Measurements from ENCODE around the gene CCL24. TPM values are rescaled to one million over a fixed set of nuclear protein-coding genes. Genes with fewer than 3 reads are reported as not detected.
"Not testable (repeated sequence)": the region's sequence is repeated elsewhere in the genome, so short reads cannot be mapped to it uniquely, and the experiment has no call there.

CCL24 gene
- total RNA-seq, 1 donor from 2014 or later, result not detected

GRCh38 chr7:75835688-75836285 is 22.2 kb upstream of the CCL24 start:
- Histone ChIP-seq H3K9ac (ENCODE audit: low read length) (no peak overlapping the region), H2AFZ (ENCODE audit: low read depth, low read length) (no peak overlapping the region), H3K4me1 (ENCODE audit: insufficient read depth, low read length) (peaks cover 3% of the 10 kb centered on the region), H3K27me3 (ENCODE audit: insufficient read depth, low read length) (no peaks in the 10 kb centered on the region), H3K27ac (ENCODE audit: low read depth, low read length) (no peak overlapping the region), H4K20me1 (ENCODE audit: insufficient read depth, low read length) (no peaks in the 10 kb centered on the region), H3K4me2 (ENCODE audit: low read length) (no peak overlapping the region), H3K79me2 (ENCODE audit: insufficient read depth, low read length) (no peaks in the 10 kb centered on the region), H3K9me3 (ENCODE audit: insufficient read depth, low read depth, low read length) (no peaks in the 10 kb centered on the region), H3K36me3 (ENCODE audit: insufficient read depth, low read length) (no peaks in the 10 kb centered on the region), H3K4me3 (ENCODE audit: insufficient read depth, low read depth, low read length) (no peak overlapping the region)
- Mint-ChIP-seq H3K9me3 (ENCODE audit: unreplicated experiment) (no peaks in the 10 kb centered on the region), H3K27me3 (ENCODE audit: low read depth, unreplicated experiment) (peaks cover 2% of the 10 kb centered on the region), H3K27ac (ENCODE audit: unreplicated experiment) (no peak overlapping the region), H3K4me1 (ENCODE audit: low read depth, unreplicated experiment) (no peaks in the 10 kb centered on the region), H3K36me3 (ENCODE audit: low read depth, unreplicated experiment) (no peaks in the 10 kb centered on the region), H3K4me3 (ENCODE audit: unreplicated experiment) (no peak overlapping the region)
- TF ChIP-seq, protein P1, sequence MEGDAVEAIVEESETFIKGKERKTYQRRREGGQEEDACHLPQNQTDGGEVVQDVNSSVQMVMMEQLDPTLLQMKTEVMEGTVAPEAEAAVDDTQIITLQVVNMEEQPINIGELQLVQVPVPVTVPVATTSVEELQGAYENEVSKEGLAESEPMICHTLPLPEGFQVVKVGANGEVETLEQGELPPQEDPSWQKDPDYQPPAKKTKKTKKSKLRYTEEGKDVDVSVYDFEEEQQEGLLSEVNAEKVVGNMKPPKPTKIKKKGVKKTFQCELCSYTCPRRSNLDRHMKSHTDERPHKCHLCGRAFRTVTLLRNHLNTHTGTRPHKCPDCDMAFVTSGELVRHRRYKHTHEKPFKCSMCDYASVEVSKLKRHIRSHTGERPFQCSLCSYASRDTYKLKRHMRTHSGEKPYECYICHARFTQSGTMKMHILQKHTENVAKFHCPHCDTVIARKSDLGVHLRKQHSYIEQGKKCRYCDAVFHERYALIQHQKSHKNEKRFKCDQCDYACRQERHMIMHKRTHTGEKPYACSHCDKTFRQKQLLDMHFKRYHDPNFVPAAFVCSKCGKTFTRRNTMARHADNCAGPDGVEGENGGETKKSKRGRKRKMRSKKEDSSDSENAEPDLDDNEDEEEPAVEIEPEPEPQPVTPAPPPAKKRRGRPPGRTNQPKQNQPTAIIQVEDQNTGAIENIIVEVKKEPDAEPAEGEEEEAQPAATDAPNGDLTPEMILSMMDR (IDR thresholded peaks at IDR 0.05; ENCODE audit: insufficient read depth, low read depth, low read length), result no peak
- DNase-seq (ENCODE audit: low read depth) (no peak), FAIRE-seq (no peak)

GRCh38 chr7:75833662-75834061 is 20.1 kb upstream of the CCL24 start:
- H3K9me3 ChIP-seq (ENCODE audit: insufficient read depth, low read depth, low read length); H3K4me3 Mint-ChIP-seq (ENCODE audit: unreplicated experiment); H3K4me1 Mint-ChIP-seq (ENCODE audit: low read depth, unreplicated experiment); H3K9me3 Mint-ChIP-seq (ENCODE audit: unreplicated experiment); H3K27ac ChIP-seq (ENCODE audit: low read depth, low read length); H3K36me3 Mint-ChIP-seq (ENCODE audit: low read depth, unreplicated experiment); H3K36me3 ChIP-seq (ENCODE audit: insufficient read depth, low read length); H2AFZ ChIP-seq (ENCODE audit: low read depth, low read length); H4K20me1 ChIP-seq (ENCODE audit: insufficient read depth, low read length); FAIRE-seq; H3K27ac Mint-ChIP-seq (ENCODE audit: unreplicated experiment); H3K4me1 ChIP-seq (ENCODE audit: insufficient read depth, low read length); H3K27me3 Mint-ChIP-seq (ENCODE audit: low read depth, unreplicated experiment); H3K79me2 ChIP-seq (ENCODE audit: insufficient read depth, low read length); H3K27me3 ChIP-seq (ENCODE audit: insufficient read depth, low read length); H3K4me3 ChIP-seq (ENCODE audit: insufficient read depth, low read depth, low read length): not testable (repeated sequence)
- peak; percentile 86 for DNase-seq (ENCODE audit: low read depth)
- H3K4me2 ChIP-seq (ENCODE audit: low read length), result peak overlapping the region; percentile 29
- peak overlapping the region; percentile 10 for H3K9ac ChIP-seq (ENCODE audit: low read length)

GRCh38 chr7:75830978-75831377 is 17.4 kb upstream of the CCL24 start:
- Histone ChIP-seq H3K27ac (ENCODE audit: low read depth, low read length) (no peak overlapping the region), H3K4me3 (ENCODE audit: insufficient read depth, low read depth, low read length) (no peak overlapping the region), H3K9ac (ENCODE audit: low read length) (no peak overlapping the region), H4K20me1 (ENCODE audit: insufficient read depth, low read length) (no peaks in the 10 kb centered on the region), H3K4me2 (ENCODE audit: low read length) (no peak overlapping the region), H3K36me3 (ENCODE audit: insufficient read depth, low read length) (no peaks in the 10 kb centered on the region), H2AFZ (ENCODE audit: low read depth, low read length) (no peak overlapping the region), H3K79me2 (ENCODE audit: insufficient read depth, low read length) (no peaks in the 10 kb centered on the region), H3K27me3 (ENCODE audit: insufficient read depth, low read length) (peaks cover 5% of the 10 kb centered on the region), H3K4me1 (ENCODE audit: insufficient read depth, low read length) (peaks cover 7% of the 10 kb centered on the region), H3K9me3 (ENCODE audit: insufficient read depth, low read depth, low read length) (no peaks in the 10 kb centered on the region)
- FAIRE-seq (no peak), DNase-seq (ENCODE audit: low read depth) (no peak)
- H3K4me3 Mint-ChIP-seq (ENCODE audit: unreplicated experiment), result no peak overlapping the region
- H3K27ac Mint-ChIP-seq (ENCODE audit: unreplicated experiment), result no peak overlapping the region
- H3K27me3 Mint-ChIP-seq (ENCODE audit: low read depth, unreplicated experiment), result no peaks in the 10 kb centered on the region
- H3K9me3 Mint-ChIP-seq (ENCODE audit: unreplicated experiment), result peaks cover 3% of the 10 kb centered on the region
- H3K36me3 Mint-ChIP-seq (ENCODE audit: low read depth, unreplicated experiment), result no peaks in the 10 kb centered on the region
- peaks cover 7% of the 10 kb centered on the region for H3K4me1 Mint-ChIP-seq (ENCODE audit: low read depth, unreplicated experiment)
- TF ChIP-seq EZH2 (IDR thresholded peaks at IDR 0.05; ENCODE audit: insufficient read depth, low read length), result no peak
- TF ChIP-seq, protein P1 (IDR thresholded peaks at IDR 0.05; ENCODE audit: insufficient read depth, low read depth, low read length), result no peak

- Mint-ChIP-seq H3K27ac (ENCODE audit: unreplicated experiment) (peak overlapping the region; percentile 95), H3K4me3 (ENCODE audit: unreplicated experiment) (peak overlapping the region; percentile 12)
- not testable (repeated sequence) for H3K4me3 ChIP-seq (ENCODE audit: insufficient read depth, low read depth, low read length); H3K4me1 ChIP-seq (ENCODE audit: insufficient read depth, low read length); H3K36me3 Mint-ChIP-seq (ENCODE audit: low read depth, unreplicated experiment); H3K27me3 Mint-ChIP-seq (ENCODE audit: low read depth, unreplicated experiment); H3K4me1 Mint-ChIP-seq (ENCODE audit: low read depth, unreplicated experiment); H3K79me2 ChIP-seq (ENCODE audit: insufficient read depth, low read length); H3K36me3 ChIP-seq (ENCODE audit: insufficient read depth, low read length); H3K9me3 ChIP-seq (ENCODE audit: insufficient read depth, low read depth, low read length); H4K20me1 ChIP-seq (ENCODE audit: insufficient read depth, low read length); H3K9me3 Mint-ChIP-seq (ENCODE audit: unreplicated experiment); H3K27me3 ChIP-seq (ENCODE audit: insufficient read depth, low read length)
- H3K9ac ChIP-seq (ENCODE audit: low read length), result peak overlapping the region; percentile 74
- peak; percentile 93 for DNase-seq (ENCODE audit: low read depth)
- peak overlapping the region; percentile 73 for H3K4me2 ChIP-seq (ENCODE audit: low read length)
- FAIRE-seq, result peak; percentile 90
- H2AFZ ChIP-seq (ENCODE audit: low read depth, low read length), result peak overlapping the region; percentile 37
- peak overlapping the region; percentile 77 for H3K27ac ChIP-seq (ENCODE audit: low read depth, low read length)
Observed at GRCh38 chr7:75829656-75830055, 16.1 kb upstream of the CCL24 start.

All from astrocyte (in vitro differentiated cells and primary cell).